Measurements from ENCODE around the gene CACNA1D.

DNA sequence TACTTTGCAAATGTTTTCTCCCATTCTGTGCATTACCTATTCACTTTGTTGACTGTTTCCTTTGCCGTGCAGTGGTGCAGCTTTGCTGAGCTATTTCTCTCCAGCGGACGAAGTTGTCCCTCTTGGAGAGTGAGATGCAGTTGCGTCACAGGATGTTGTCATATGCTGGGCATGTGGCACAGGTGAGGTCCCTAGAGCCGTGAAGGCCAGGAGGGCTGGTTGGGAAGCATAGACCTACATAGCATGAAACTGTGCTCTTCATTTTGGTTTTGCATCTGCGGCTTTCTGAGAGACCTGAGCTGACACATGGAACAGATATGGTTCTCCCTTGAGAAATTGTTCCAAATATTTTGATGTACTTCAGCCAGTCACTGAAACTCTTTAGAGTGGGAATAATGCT, 108.5 kb downstream of the CACNA1D start:
- TF ChIP-seq, protein P1, sequence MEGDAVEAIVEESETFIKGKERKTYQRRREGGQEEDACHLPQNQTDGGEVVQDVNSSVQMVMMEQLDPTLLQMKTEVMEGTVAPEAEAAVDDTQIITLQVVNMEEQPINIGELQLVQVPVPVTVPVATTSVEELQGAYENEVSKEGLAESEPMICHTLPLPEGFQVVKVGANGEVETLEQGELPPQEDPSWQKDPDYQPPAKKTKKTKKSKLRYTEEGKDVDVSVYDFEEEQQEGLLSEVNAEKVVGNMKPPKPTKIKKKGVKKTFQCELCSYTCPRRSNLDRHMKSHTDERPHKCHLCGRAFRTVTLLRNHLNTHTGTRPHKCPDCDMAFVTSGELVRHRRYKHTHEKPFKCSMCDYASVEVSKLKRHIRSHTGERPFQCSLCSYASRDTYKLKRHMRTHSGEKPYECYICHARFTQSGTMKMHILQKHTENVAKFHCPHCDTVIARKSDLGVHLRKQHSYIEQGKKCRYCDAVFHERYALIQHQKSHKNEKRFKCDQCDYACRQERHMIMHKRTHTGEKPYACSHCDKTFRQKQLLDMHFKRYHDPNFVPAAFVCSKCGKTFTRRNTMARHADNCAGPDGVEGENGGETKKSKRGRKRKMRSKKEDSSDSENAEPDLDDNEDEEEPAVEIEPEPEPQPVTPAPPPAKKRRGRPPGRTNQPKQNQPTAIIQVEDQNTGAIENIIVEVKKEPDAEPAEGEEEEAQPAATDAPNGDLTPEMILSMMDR (IDR thresholded peaks at IDR 0.05; ENCODE audit: low read depth, low read length), result no peak
- no peak for TF ChIP-seq EZH2phosphoT487 (IDR thresholded peaks at IDR 0.05; ENCODE audit: low read depth)

All from OCI-LY3 (cell line).